ENCODE data around the gene POLR2L.

The POLR2L gene

DNA sequence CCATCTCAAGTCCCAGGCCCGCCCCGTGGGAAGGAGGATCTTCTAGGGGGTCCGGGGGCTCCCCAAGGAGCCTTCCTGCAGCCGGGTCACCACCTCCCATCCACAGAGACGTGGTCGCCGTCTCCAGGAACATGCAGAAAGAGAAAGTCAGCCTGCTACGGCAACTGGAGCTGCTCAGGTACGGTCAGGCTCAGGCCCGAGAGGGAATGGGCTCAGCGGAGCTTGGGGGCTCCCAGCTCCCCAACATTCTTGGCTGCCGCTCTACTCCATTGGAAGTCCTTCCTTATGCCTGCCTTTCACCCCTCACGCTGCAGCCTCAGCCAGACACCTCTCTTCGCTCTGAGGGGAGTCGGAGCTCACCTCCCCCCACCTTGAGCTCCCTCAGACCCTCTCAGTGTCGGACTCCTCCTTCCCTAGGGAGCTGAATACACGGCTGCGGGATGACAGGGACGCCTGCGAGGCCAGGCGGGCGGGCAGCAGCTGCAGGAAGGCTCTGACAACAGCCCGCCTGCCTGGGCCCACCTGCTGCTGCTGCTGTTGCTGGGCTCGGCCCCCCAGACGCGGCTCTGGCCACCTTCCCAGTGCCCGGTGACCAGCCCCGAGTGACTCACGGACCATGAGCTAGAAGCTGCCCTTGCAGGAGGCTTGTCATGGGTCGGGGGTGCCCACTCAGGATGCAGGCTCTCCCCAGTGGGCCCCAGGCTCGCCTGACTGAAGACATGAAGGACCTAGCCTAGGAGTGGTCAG lies 11.0 kb downstream of the POLR2L start:
- no peak for DNase-seq (ENCODE audit: low read depth in 1 of 2, low spot score in 1 of 2)
- no peak for TF ChIP-seq JUND (IDR thresholded peaks at IDR 0.05; ENCODE audit: low read depth)
- in situ Hi-C loops (cut with HindIII; ENCODE audit: low pct_unique_long_range_greater_than_20kb, low sequenced_read_pairs) = no loop called here

DNA sequence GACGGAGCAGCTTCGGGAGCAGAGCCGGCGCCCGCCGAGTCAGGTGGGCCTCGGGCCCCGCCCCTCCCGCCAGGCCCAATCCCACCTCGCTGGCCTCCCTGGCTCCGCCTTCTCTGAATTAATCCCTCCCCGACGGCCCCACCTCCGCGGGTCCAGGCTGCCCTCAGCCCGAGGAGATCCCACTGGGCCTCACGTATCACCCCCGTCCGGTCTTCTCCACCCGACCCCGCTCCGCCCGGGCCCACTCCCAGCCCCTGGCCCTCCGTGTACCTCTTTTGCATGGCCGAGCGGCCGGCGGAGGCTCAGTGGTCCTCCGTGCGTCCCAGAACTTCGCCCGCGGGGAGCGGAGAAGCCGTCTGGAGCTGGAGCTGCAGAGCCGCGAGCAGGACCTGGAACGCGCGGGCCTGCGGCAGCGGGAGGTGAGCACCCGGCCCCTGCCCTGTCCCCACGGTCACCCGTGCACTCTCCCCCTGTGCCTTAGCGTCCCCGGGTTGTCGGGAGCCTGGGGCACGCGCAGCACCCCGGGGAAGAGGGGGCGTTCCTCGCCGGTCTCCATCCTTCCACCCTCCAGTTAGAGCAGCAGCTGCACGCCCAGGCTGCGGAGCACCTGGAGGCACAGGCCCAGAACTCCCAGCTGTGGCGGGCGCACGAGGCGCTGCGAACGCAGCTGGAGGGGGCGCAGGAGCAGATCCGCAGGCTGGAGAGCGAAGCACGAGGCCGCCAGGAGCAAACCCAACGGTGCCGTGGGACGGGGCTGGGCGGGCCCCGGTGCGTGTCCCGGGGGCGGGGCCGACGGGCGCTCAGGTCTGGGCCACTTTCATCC lies 11.8 kb downstream of the POLR2L start:
- in situ Hi-C loops (cut with HindIII; ENCODE audit: low pct_unique_long_range_greater_than_20kb, low sequenced_read_pairs) = no loop called here
- peak; percentile 68 to 87 for DNase-seq (ENCODE audit: low read depth in 1 of 2, low spot score in 1 of 2)
- TF ChIP-seq JUND (IDR thresholded peaks at IDR 0.05; ENCODE audit: low read depth) = no peak

DNA sequence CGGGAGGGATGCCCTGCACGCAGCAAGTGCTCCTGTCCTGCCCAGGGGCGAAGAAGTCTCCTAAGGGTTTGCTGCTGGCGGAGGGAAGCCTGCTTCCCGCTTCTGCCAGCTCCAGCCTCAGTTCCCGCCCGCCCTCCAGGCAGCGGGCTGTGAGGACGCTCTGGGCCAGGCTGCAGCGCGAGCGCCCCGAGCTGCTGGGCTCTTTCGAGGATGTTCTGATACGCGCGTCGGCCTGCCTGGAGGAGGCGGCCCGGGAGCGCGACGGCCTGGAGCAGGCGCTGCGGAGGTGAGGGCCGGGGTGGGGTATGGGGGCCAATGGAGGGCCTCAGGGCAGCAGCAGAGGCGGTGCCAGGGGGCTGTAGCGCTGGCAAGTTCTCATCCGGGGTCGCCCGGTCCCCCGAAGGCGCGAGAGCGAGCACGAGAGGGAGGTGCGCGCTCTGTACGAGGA lies 12.5 kb downstream of the POLR2L start:
- in situ Hi-C loops (cut with HindIII; ENCODE audit: low pct_unique_long_range_greater_than_20kb, low sequenced_read_pairs) = no loop called here
- TF ChIP-seq JUND (IDR thresholded peaks at IDR 0.05; ENCODE audit: low read depth) = no peak
- DNase-seq (ENCODE audit: low read depth in 1 of 2, low spot score in 1 of 2) = no peak

DNA sequence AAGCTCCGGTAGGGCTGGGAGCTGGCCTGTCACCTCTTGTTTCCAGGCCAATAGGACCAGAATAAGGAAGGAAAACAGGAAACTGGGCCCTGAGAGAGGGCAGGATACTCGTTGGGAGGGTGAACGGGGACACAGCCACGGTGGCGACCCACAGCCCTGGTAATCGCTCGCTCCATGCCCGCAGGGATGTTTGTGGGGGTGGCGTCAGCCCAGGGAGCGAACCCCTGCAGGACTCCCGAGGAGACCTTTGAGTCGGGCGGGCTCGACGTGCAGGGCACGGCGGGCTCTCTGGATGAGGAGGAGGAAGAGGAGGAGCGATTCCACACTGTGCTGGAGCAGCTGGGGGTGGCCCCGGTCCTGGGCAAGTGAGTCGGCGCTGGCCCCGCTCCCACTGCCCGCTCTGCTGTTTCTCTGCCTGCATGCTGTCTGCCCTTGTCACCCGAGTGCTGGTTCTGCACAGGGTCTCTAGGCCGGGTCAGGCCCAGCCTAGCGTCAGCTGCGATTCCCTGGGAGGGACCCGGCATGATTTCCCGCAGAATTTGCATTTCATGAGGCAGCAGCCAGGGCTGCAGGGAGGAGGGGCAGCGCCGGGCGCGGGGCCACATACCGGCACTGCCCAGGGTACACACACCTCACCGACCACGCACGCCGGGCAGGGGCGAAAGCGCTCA lies 13.0 kb downstream of the POLR2L start:
- in situ Hi-C loops (cut with HindIII; ENCODE audit: low pct_unique_long_range_greater_than_20kb, low sequenced_read_pairs) = no loop called here

DNA sequence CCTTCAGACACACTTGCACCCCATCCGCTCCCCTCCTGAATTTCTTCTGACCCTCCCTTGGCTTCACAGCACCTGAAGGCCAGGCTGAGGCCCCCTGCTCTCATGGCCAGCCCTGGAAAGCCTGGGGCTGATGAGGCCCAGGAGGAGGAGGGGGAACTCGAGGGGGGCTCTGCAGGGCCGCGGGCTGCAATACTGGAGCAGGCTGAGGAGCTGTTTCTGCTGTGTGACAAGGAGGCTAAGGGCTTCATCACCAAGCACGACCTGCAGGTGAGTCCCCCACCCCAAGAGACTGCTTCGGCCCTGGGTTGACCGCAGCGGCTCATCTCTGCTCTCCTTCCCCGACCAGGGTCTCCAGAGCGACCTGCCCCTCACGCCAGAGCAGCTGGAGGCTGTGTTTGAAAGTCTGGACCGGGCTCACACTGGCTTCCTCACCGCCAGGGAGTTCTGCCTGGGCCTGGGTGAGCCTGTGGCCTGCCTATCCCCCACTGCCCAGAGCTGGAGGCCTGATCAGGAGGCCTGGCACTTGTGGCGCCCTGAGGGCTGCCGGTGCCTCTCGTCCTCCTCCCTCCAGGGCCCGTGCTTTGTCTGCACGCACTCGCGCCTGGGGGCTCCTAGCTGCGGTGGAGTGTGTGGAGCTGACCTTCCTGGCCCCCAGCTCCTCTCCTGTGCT lies 13.7 kb downstream of the POLR2L start:
- in situ Hi-C loops (cut with HindIII; ENCODE audit: low pct_unique_long_range_greater_than_20kb, low sequenced_read_pairs) = no loop called here
- no peak for TF ChIP-seq JUND (IDR thresholded peaks at IDR 0.05; ENCODE audit: low read depth)
- no peak for DNase-seq (ENCODE audit: low read depth in 1 of 2, low spot score in 1 of 2)

More for the DNA sequence above, 13.0 kb downstream of the POLR2L start:
- peak in 1 of 2 experiments; percentile 69 for DNase-seq (ENCODE audit: low read depth in 1 of 2, low spot score in 1 of 2)
- TF ChIP-seq JUND (IDR thresholded peaks at IDR 0.05; ENCODE audit: low read depth) = no peak

DNA sequence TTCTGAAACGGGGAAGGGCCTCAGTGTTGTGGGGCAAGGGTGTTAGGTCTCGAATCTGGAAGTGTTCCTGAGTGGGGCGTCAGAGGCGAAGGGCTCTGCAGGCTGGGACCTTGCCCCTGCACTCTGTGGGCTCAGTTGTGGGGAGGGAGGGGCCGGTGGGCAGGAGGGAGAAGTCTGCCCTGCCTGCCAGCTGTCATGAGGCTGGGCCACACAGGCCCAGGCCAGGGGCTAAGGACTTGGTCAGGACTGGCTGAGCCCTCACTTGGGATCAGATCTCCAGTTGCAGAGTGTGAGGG lies 14.5 kb downstream of the POLR2L start, which contains the start of gene CRACR2B:
CRACR2B (plus strand) TSS at position 23 of the 296 bp plus-strand sequence. CDS start 689 bp downstream, outside the sequence.
- no peak for TF ChIP-seq JUND (IDR thresholded peaks at IDR 0.05; ENCODE audit: low read depth)
- DNase-seq (ENCODE audit: low read depth in 1 of 2, low spot score in 1 of 2) = no peak
- in situ Hi-C loops (cut with HindIII; ENCODE audit: low pct_unique_long_range_greater_than_20kb, low sequenced_read_pairs) = no loop called here

DNA sequence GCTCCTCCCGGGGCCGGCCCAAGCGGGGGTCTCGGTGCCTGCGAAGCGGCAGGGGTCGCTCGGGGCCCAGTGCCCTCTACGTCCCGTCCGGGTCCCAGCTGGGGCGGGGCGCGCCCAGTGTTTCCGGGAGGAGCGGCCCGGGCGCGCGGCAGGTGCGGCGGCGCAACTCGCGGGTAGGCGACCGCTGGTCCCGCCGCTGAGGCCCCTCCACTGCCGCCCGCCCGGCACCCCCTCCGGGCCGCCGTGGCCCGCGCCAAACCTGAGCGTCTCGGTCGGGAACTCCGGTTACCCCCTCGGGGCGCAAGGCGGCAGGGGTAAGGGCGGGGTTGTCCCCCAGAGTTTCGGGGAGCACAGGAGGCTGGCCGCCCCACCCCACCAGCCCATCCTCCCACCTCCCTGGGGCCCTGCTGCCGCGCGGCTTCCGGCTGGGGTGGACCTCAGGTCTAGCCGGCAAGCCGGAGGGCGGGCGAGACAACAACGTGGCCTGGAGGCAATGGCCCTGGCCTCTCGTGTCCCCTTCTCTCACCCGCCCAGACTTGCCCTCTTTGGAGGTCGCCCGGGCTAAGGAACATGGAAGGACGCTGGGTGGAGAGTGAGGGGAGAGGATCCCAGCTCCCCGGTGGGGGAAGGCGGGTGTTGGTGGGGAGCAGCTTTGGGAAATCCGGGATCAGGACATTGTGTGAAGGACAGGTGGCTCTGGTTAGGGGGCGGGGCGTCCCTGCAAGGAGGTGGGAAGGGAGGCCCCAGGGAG lies 15.0 kb downstream of the POLR2L start:
- in situ Hi-C loops (cut with HindIII; ENCODE audit: low pct_unique_long_range_greater_than_20kb, low sequenced_read_pairs) = no loop called here
- peak; percentile 17 to 79 for DNase-seq (ENCODE audit: low read depth in 1 of 2, low spot score in 1 of 2)
- TF ChIP-seq JUND (IDR thresholded peaks at IDR 0.05; ENCODE audit: low read depth) = no peak

DNA sequence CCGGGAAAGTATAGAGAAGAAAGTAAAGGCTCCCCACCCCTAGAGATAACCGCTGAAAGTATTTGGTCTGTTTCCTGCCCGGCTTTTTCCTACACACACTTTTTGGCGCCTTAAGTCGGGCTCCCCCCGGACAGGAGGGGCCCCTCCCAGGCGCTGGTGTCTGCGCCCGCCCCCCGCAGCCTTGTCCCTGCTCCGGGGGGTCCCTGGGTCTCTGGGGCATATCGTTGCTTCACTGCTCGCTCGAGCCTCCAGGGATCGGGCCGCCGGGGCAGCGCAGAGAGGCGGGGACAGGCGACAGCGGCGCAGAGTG lies 15.5 kb downstream of the POLR2L start:
- DNase-seq (ENCODE audit: low read depth in 1 of 2, low spot score in 1 of 2) = no peak
- in situ Hi-C loops (cut with HindIII; ENCODE audit: low pct_unique_long_range_greater_than_20kb, low sequenced_read_pairs) = no loop called here
- no peak for TF ChIP-seq JUND (IDR thresholded peaks at IDR 0.05; ENCODE audit: low read depth)

DNA sequence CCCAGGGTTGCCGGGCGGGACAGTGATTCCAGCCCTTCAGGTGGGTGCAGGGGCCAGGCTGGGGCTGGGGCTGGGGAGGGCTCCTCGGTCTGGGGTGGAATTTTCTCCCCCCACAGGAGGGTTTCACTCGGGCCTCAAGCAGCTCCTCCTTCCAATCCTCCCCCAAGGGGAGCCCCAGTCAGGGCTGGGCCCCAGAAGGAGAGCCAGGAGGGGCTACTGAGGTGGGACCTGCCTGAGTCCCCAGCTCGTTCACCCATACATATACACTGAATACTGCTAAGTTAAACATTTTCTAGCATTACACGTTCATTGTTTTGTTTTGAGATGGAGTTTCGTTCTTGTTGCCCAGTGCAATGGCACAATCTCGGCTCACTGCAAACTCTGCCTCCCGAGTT lies 16.1 kb downstream of the POLR2L start:
- DNase-seq (ENCODE audit: low read depth in 1 of 2, low spot score in 1 of 2) = no peak
- in situ Hi-C loops (cut with HindIII; ENCODE audit: low pct_unique_long_range_greater_than_20kb, low sequenced_read_pairs) = no loop called here
- TF ChIP-seq JUND (IDR thresholded peaks at IDR 0.05; ENCODE audit: low read depth) = no peak

DNA sequence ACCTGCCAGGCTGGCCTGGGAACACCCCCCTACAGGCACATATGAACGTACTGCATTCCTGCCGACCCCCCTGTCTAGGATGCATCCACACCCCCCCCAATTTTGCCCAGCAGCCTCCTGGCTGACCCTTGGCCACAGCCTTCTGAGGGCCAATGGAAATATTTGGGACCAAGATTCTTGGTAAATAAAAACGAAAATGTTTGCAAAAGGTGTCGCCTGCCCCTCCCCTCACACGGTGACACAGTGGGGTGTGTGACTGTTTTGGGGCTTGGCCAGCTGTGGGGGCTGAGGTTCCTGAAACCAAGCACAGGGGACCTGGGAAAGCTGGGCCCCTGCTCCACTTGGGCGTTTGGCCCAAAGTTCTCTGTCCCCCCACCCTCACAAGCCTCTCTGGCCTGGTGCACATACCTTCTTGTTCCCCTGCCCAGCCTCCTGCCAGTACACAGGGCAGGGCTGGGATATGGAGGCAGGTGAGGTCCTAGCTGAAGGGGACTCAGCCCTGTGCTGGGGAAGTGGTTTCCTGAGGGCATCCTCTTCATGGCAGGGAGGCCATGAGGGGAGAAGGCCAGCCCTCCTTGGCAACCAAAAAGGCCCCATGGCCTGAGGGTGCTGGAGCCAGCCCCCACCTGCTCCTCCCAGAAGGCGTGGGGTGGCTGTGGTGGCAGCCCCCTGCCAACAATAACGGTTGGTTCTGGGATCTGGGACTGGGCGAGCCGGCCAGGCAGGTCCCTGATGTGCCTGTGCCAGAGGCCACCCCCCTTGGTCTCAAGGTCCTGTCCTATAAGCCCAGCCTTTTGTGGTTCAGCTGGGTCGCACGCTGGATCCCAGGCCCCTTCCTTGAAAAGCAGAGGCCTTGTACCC lies 16.7 kb downstream of the POLR2L start:
- no peak for TF ChIP-seq JUND (IDR thresholded peaks at IDR 0.05; ENCODE audit: low read depth)
- in situ Hi-C loops (cut with HindIII; ENCODE audit: low pct_unique_long_range_greater_than_20kb, low sequenced_read_pairs) = no loop called here

DNA sequence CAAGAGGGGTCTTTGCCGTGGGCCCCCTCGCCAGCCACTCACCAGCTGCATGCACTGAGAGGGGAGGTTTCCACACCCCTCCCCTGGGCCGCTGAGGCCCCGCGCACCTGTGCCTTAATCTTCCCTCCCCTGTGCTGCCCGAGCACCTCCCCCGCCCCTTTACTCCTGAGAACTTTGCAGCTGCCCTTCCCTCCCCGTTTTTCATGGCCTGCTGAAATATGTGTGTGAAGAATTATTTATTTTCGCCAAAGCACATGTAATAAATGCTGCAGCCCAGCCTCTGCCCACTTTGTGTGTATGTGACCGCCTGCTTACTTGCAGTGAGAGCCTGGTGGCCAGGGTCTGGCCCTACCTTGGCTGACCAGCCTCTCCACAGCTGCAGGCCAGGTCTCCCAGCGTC lies 17.4 kb downstream of the POLR2L start:
- DNase-seq (ENCODE audit: low read depth in 1 of 2, low spot score in 1 of 2) = peak in 1 of 2 experiments; percentile 17
- in situ Hi-C loops (cut with HindIII; ENCODE audit: low pct_unique_long_range_greater_than_20kb, low sequenced_read_pairs) = no loop called here
- no peak for TF ChIP-seq JUND (IDR thresholded peaks at IDR 0.05; ENCODE audit: low read depth)

More for the DNA sequence above, 16.7 kb downstream of the POLR2L start:
- DNase-seq (ENCODE audit: low read depth in 1 of 2, low spot score in 1 of 2) = peak in 1 of 2 experiments; percentile 80

Measured in T47D (cell line).